K562 (cell line): Measurements from ENCODE around the gene TSPOAP1. TPM values are rescaled to one million over a fixed set of nuclear protein-coding genes. Genes with fewer than 3 reads are reported as not detected.

Experiments
- ATAC-seq: fragments of 200-7000 bp; cut with Tn5 transposase; 3 replicates; pipeline ENCODE4 v1.9.1; 2020; ENCODE audit warnings: moderate library complexity
- BruUV-seq: library from RNA; stranded (reverse); fragments of 400-500 nt; replicated peaks from 2 replicates; lab custom pipeline; 2021; lab: Mats Ljungman, UMichigan
- CTCF ChIA-PET: fragments of 300-600 bp; formaldehyde crosslinking; extraction: SDS; loops from one replicate; lab custom pipeline; 2021; ENCODE audit warnings: low intra/inter-chr PET ratio; lab: Yijun Ruan, JAX
- POLR2A ChIA-PET: fragments of 300-600, 350-650 bp; sonication (Branson Sonifier 250); formaldehyde crosslinking; extraction: SDS; loops from one replicate; lab custom pipeline; 2021; ENCODE audit warnings: antibody characterized with exemption, inconsistent platforms; lab: Yijun Ruan, JAX
- DNase-seq, 4 experiments: peaks; one replicate each; pipeline versions ENCODE4 v3.0.0 to v3.0.0-alpha.2; 2011 to 2018; ENCODE audit warnings: low spot score in 3 of 4, mixed read lengths in 3 of 4; ENCODE audit errors: extremely low read depth in 1 of 4
- FAIRE-seq: peaks from 2 replicates; lab custom pipeline; 2011; peaks lifted over from hg19 to GRCh38; lab: Jason Lieb, UNC
- H2AFZ ChIP-seq: 2 replicates; pipeline ENCODE4 v1.6.0; 2011; ENCODE audit warnings: low read depth, low read length, control low read depth, inconsistent platforms
- H3K27ac ChIP-seq: fragments of 200-600 bp; 3 replicates; pipeline ENCODE4 v1.8.0; 2011; ENCODE audit warnings: low read depth, mild to moderate bottlenecking, control low read depth, inconsistent platforms, low read length, moderate library complexity, mixed read lengths; ENCODE audit errors: extremely low read depth
- H3K27me3 ChIP-seq, 2 experiments: fragments of 300-600 bp in 1 of 2; 2 replicates in 1 of 2; 3 replicates in 1 of 2; pipeline versions ENCODE4 v1.6.0 to v1.8.0; 2011; ENCODE audit warnings: inconsistent platforms in 2 of 2, low read length in 2 of 2, mild to moderate bottlenecking in 1 of 2, mixed read lengths in 1 of 2, moderate library complexity in 1 of 2; ENCODE audit not compliant: control insufficient read depth in 2 of 2, insufficient read depth in 2 of 2
- H3K36me3 ChIP-seq: fragments of 300-600 bp; 3 replicates; pipeline ENCODE4 v1.8.0; 2011; ENCODE audit warnings: mild to moderate bottlenecking, low read length, inconsistent platforms; ENCODE audit not compliant: control insufficient read depth, insufficient read depth
- H3K4me1 ChIP-seq, 2 experiments: fragments of 200-600 bp in 1 of 2; replicated peaks in 1 of 2; 2 replicates in 1 of 2; 3 replicates in 1 of 2; pipeline versions ENCODE4 v1.5.1 to v1.8.0; 2011; ENCODE audit warnings: inconsistent platforms in 2 of 2, low read length in 2 of 2, mild to moderate bottlenecking in 1 of 2, mixed read lengths in 1 of 2, moderate library complexity in 1 of 2; ENCODE audit not compliant: control insufficient read depth in 2 of 2, insufficient read depth in 2 of 2
- H3K4me2 ChIP-seq: 2 replicates; pipeline ENCODE4 v1.6.1; 2011; ENCODE audit warnings: low read length, control low read depth, inconsistent platforms, mixed read lengths; ENCODE audit not compliant: insufficient read depth
- H3K4me3 ChIP-seq: fragments of 200-600 bp; sonication (generic), shearing (Covaris generic); 2 replicates; pipeline ENCODE4 v1.5.1; 2016; ENCODE audit warnings: control low read depth, inconsistent platforms
- H3K79me2 ChIP-seq: fragments of 200-600 bp; 3 replicates; pipeline ENCODE4 v1.8.0; 2011; ENCODE audit warnings: low read length, inconsistent platforms; ENCODE audit not compliant: control insufficient read depth, insufficient read depth
- H3K9ac ChIP-seq, 2 experiments: 2 replicates each; pipeline versions ENCODE4 v1.6.0 to v1.6.1; 2011; ENCODE audit warnings: low read depth in 2 of 2, low read length in 2 of 2, control low read depth in 1 of 2, inconsistent platforms in 1 of 2, mild to moderate bottlenecking in 1 of 2, mixed read lengths in 1 of 2; ENCODE audit not compliant: insufficient read depth in 1 of 2
- H3K9me1 ChIP-seq: one replicate; pipeline ENCODE4 v1.6.0; 2011; ENCODE audit warnings: inconsistent platforms, mild to moderate bottlenecking, low read length, moderate library complexity; ENCODE audit not compliant: control insufficient read depth, insufficient read depth
- H3K9me3 ChIP-seq: replicated peaks from 2 replicates; pipeline ENCODE4 v1.5.1; 2011; ENCODE audit warnings: low read depth, low read length, inconsistent platforms; ENCODE audit not compliant: control insufficient read depth, insufficient read depth
- H4K20me1 ChIP-seq: replicated peaks from 2 replicates; pipeline ENCODE4 v1.6.1; 2011; ENCODE audit warnings: low read length, inconsistent platforms, mixed read lengths; ENCODE audit not compliant: control insufficient read depth, insufficient read depth
- ARNT ChIP-seq, 2 experiments: fragments of 450-650 bp; IDR thresholded peaks; 2 replicates each; pipeline ENCODE4 v1.6.1; 2016; ENCODE audit warnings: mild to moderate bottlenecking in 1 of 2
- MAFF ChIP-seq: IDR thresholded peaks from 2 replicates; pipeline ENCODE4 v1.6.1; 2012; ENCODE audit warnings: low read length, improper control_type of control experiment
- PCBP2 ChIP-seq: fragments of 200-400 bp; formaldehyde crosslinking; IDR thresholded peaks from 2 replicates; pipeline ENCODE4 v1.6.1; 2018; ENCODE audit warnings: low read length, low read depth, mild to moderate bottlenecking, moderate library complexity; ENCODE audit not compliant: poor library complexity, severe bottlenecking
- SPI1 ChIP-seq: IDR thresholded peaks from 2 replicates; pipeline ENCODE4 v1.6.1; 2011; ENCODE audit warnings: low read depth, low read length, control low read depth, borderline replicate concordance
- TRIM24 ChIP-seq, 2 experiments: fragments of 450-650 bp; IDR thresholded peaks; 2 replicates each; pipeline ENCODE4 v1.6.1; 2016
- WGBS: fragments of 100-300 bp; shearing (Covaris generic); methylation state at CpG from one replicate; pipeline ENCODE4 v1.1.6; 2016; ENCODE audit warnings: low coverage, mixed read lengths; ENCODE audit not compliant: insufficient coverage; ENCODE audit errors: missing lambda C conversion rate; 5-methylcytosine and 5-hydroxymethylcytosine counted together
- in situ Hi-C: fragments of 300-500 bp; cut with MboI; formaldehyde crosslinking; loops from 4 replicates; pipeline ENCODE4 v1.15.0; 2018; ENCODE audit warnings: inconsistent platforms, mixed read lengths
- intact Hi-C: fragments of 100-400 bp; cut with micrococcal nuclease; formaldehyde crosslinking; loops from 2 replicates; pipeline ENCODE4 v1.14.2; 2022
- polyA plus RNA-seq, 8 experiments: library from polyadenylated mRNA; depleted of rRNA in 4 of 8; stranded (reverse) in 5 of 8; unstranded in 3 of 8; fragments of >200 nt; fragmentation: Nextera tagmentation in 2 of 8; fragmentation: Illumina TruSeq in 1 of 8; extraction: Ambion mirVana in 2 of 8; extraction: Trizol in 1 of 8; gene quantifications; 2 replicates each; pipeline versions ENCODE4 v1.2.1 to v1.2.3, GENCODE V29; 2011 to 2014; ENCODE audit warnings: inconsistent platforms in 1 of 8, missing spikeins in 1 of 8
- total RNA-seq, 7 experiments: library from RNA; depleted of rRNA in 6 of 7; stranded (reverse); fragments of >200 nt in 6 of 7; fragmentation: Illumina TruSeq in 2 of 7; extraction: Trizol in 2 of 7; gene quantifications; 2 replicates each; pipeline versions ENCODE4 v1.2.1 to v1.2.3, GENCODE V29; 2011 to 2021; ENCODE audit warnings: low replicate concordance in 1 of 7

TSPOAP1 gene
- total and polyA plus RNA-seq, 9 of the 15 experiments (the other 6 are each of a cell fraction or from before 2014, with no cell fraction given), result 0.87 to 3.9 (median 1.8) TPM; not detected in 2

DNA sequence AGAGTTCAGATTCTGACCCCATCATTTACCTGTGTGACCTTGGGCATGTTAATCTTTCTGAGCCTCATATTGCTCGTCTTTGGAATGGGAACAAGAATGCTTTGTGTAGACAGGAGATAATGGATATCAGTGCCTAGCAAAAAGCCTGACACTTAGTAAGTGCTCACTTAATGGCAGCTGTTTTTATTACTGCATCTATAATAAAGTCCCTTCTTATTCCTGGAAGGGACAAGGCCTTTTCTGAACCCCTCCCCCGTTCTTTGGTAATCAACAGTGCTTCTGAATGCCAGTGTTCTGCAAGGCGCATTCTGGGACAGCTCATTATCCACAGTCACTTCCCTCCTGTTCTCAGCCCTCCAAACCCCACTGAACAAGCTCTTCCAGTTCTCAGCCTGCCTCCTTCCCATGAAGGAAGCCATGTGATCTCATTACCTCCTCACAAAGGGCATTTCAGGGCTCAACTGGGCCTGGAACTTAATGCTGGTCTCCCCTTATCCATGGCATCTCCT, 48.6 kb upstream of the TSPOAP1 start (continued):
- TF ChIP-seq MAFF (no peak), TRIM24 (IDR thresholded peaks at IDR 0.05) (no peak)

DNA sequence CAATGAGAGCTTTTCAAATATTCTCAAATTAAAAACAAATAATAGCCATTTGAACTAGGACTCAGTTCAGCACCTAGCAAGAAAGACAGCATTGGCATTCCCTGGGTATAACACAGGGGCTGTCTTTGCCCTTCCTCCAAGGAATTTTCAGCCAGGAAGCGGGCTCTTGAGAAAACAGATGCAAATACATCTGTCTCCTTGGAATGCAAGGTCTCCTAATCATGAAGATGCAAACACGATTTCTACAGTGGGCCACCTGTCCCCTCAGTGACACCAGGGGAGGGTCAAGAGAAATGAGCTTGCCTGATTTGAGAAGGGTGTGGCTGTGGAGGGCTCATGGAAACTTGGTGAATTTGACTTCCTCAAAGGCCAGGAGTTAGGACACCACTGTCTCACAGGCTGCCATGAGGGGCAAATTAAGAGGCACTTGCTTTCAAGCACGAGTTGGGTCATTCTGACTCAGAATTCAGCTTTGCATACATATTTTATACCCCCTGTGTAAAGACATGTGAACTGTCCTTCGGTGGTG, 47.9 kb upstream of the TSPOAP1 start:
- H3K9me3 ChIP-seq, result no peaks in the 10 kb centered on the region
- no peaks in the 10 kb centered on the region for H3K36me3 ChIP-seq
- 34% methylated on average over 4 of the region's 4 CpGs for WGBS
- intact Hi-C loops, result no loop called here
- no peaks in the 10 kb centered on the region for H3K27me3 ChIP-seq
- no peak overlapping the region; a peak in 1 of 4 replicates for H3K9ac ChIP-seq
- in situ Hi-C loops, result no loop called here
- no peak overlapping the region for H2AFZ ChIP-seq
- ChIA-PET POLR2A (interaction anchor here (0.6 to 1.9 kb wide), 3 partner anchors 12 to 49 kb away, joined by 3 to 5 read pairs (median 3); no protein-coding TSS in a partner anchor), CTCF (no interaction called here)
- peak; percentile 53; the same call in 1 of the 2 replicates for TF ChIP-seq SPI1
- TF ChIP-seq ARNT (IDR thresholded peaks at IDR 0.05), result no peak
- no peak for TF ChIP-seq PCBP2
- H4K20me1 ChIP-seq, result no peaks in the 10 kb centered on the region
- peaks cover 0 to 26% of the 10 kb centered on the region in 2 experiments; a peak in 4 of 5 replicates for H3K4me1 ChIP-seq
- no peaks in the 10 kb centered on the region for H3K79me2 ChIP-seq
- no peaks in the 10 kb centered on the region for H3K9me1 ChIP-seq
- no peak overlapping the region for H3K4me2 ChIP-seq
- no peak overlapping the region for H3K4me3 ChIP-seq
- ATAC-seq (no peak), FAIRE-seq (no peak), DNase-seq (no peak)
- no TSS peak for BruUV-seq
- H3K27ac ChIP-seq, result no peak overlapping the region
